Measurements from ENCODE around the gene SLC1A2.

SLC1A2 gene

GRCh38 chr11:35236667-35237003 is 182.7 kb downstream of the SLC1A2 start (continued):
- TF ChIP-seq, protein P1, sequence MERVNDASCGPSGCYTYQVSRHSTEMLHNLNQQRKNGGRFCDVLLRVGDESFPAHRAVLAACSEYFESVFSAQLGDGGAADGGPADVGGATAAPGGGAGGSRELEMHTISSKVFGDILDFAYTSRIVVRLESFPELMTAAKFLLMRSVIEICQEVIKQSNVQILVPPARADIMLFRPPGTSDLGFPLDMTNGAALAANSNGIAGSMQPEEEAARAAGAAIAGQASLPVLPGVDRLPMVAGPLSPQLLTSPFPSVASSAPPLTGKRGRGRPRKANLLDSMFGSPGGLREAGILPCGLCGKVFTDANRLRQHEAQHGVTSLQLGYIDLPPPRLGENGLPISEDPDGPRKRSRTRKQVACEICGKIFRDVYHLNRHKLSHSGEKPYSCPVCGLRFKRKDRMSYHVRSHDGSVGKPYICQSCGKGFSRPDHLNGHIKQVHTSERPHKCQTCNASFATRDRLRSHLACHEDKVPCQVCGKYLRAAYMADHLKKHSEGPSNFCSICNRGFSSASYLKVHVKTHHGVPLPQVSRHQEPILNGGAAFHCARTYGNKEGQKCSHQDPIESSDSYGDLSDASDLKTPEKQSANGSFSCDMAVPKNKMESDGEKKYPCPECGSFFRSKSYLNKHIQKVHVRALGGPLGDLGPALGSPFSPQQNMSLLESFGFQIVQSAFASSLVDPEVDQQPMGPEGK (CRISPR knock-in tag; IDR thresholded peaks at IDR 0.05; ENCODE audit: borderline replicate concordance): no peak
- TF ChIP-seq TOX (CRISPR knock-in tag; IDR thresholded peaks at IDR 0.05; ENCODE audit: borderline replicate concordance) (no peak), ARNTL (CRISPR knock-in tag; IDR thresholded peaks at IDR 0.05; ENCODE audit: borderline replicate concordance, low read depth) (no peak), ZFP3 (CRISPR knock-in tag; IDR thresholded peaks at IDR 0.05) (no peak), CREB5 (CRISPR knock-in tag; IDR thresholded peaks at IDR 0.05; ENCODE audit: low read depth) (no peak)

GRCh38 chr11:35235936-35236666 is 183.3 kb downstream of the SLC1A2 start:
- no peak for ATAC-seq
- TF ChIP-seq TCF4 (CRISPR knock-in tag; IDR thresholded peaks at IDR 0.05; ENCODE audit: borderline replicate concordance) (no peak), ZFP3 (CRISPR knock-in tag; IDR thresholded peaks at IDR 0.05) (no peak), ARNTL (CRISPR knock-in tag; IDR thresholded peaks at IDR 0.05; ENCODE audit: borderline replicate concordance, low read depth) (no peak), ZFP30 (CRISPR knock-in tag; IDR thresholded peaks at IDR 0.05) (no peak), ISL1 (CRISPR knock-in tag; IDR thresholded peaks at IDR 0.05) (no peak), OSR1 (CRISPR knock-in tag; IDR thresholded peaks at IDR 0.05) (no peak), ESRRG (CRISPR knock-in tag; IDR thresholded peaks at IDR 0.05) (no peak), BACH2 (CRISPR knock-in tag; IDR thresholded peaks at IDR 0.05; ENCODE audit: borderline replicate concordance) (no peak), RARB (CRISPR knock-in tag; IDR thresholded peaks at IDR 0.05) (no peak), ZNF565 (CRISPR knock-in tag; conservative IDR thresholded peaks at IDR 0.05; ENCODE audit: low read depth) (no peak), CSDC2 (CRISPR knock-in tag; IDR thresholded peaks at IDR 0.05) (no peak), TOX (CRISPR knock-in tag; IDR thresholded peaks at IDR 0.05; ENCODE audit: borderline replicate concordance) (no peak), CREB5 (CRISPR knock-in tag; IDR thresholded peaks at IDR 0.05; ENCODE audit: low read depth) (no peak), ZC3H10 (CRISPR knock-in tag; IDR thresholded peaks at IDR 0.05) (no peak), SNAI2 (CRISPR knock-in tag; IDR thresholded peaks at IDR 0.05) (no peak)
- TF ChIP-seq, protein P2, sequence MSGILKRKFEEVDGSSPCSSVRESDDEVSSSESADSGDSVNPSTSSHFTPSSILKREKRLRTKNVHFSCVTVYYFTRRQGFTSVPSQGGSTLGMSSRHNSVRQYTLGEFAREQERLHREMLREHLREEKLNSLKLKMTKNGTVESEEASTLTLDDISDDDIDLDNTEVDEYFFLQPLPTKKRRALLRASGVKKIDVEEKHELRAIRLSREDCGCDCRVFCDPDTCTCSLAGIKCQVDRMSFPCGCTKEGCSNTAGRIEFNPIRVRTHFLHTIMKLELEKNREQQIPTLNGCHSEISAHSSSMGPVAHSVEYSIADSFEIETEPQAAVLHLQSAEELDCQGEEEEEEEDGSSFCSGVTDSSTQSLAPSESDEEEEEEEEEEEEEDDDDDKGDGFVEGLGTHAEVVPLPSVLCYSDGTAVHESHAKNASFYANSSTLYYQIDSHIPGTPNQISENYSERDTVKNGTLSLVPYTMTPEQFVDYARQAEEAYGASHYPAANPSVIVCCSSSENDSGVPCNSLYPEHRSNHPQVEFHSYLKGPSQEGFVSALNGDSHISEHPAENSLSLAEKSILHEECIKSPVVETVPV (CRISPR knock-in tag; IDR thresholded peaks at IDR 0.05): no peak
- TF ChIP-seq, protein P1 (CRISPR knock-in tag; IDR thresholded peaks at IDR 0.05; ENCODE audit: borderline replicate concordance): no peak
- TF ChIP-seq, protein P3, sequence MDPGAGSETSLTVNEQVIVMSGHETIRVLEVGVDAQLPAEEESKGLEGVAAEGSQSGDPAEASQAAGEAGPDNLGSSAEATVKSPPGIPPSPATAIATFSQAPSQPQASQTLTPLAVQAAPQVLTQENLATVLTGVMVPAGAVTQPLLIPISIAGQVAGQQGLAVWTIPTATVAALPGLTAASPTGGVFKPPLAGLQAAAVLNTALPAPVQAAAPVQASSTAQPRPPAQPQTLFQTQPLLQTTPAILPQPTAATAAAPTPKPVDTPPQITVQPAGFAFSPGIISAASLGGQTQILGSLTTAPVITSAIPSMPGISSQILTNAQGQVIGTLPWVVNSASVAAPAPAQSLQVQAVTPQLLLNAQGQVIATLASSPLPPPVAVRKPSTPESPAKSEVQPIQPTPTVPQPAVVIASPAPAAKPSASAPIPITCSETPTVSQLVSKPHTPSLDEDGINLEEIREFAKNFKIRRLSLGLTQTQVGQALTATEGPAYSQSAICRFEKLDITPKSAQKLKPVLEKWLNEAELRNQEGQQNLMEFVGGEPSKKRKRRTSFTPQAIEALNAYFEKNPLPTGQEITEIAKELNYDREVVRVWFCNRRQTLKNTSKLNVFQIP (CRISPR knock-in tag; IDR thresholded peaks at IDR 0.05; ENCODE audit: borderline replicate concordance, low read depth): no peak
- TF ChIP-seq, protein P4, sequence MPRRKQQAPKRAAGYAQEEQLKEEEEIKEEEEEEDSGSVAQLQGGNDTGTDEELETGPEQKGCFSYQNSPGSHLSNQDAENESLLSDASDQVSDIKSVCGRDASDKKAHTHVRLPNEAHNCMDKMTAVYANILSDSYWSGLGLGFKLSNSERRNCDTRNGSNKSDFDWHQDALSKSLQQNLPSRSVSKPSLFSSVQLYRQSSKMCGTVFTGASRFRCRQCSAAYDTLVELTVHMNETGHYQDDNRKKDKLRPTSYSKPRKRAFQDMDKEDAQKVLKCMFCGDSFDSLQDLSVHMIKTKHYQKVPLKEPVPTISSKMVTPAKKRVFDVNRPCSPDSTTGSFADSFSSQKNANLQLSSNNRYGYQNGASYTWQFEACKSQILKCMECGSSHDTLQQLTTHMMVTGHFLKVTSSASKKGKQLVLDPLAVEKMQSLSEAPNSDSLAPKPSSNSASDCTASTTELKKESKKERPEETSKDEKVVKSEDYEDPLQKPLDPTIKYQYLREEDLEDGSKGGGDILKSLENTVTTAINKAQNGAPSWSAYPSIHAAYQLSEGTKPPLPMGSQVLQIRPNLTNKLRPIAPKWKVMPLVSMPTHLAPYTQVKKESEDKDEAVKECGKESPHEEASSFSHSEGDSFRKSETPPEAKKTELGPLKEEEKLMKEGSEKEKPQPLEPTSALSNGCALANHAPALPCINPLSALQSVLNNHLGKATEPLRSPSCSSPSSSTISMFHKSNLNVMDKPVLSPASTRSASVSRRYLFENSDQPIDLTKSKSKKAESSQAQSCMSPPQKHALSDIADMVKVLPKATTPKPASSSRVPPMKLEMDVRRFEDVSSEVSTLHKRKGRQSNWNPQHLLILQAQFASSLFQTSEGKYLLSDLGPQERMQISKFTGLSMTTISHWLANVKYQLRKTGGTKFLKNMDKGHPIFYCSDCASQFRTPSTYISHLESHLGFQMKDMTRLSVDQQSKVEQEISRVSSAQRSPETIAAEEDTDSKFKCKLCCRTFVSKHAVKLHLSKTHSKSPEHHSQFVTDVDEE (CRISPR knock-in tag; IDR thresholded peaks at IDR 0.05): no peak

Measured in SK-N-SH treated with all-trans-retinoic acid at 6 μM for 48 hours (cell line).